Fibroblast of mammary gland (primary cell): ENCODE measurements around the gene CPEB2.

Experiments
- DNase-seq: peaks from one replicate; pipeline ENCODE4 v3.0.0-alpha.2; 2010; ENCODE audit warnings: low read depth
- H3K4me3 ChIP-seq: 2 replicates; pipeline ENCODE4 v1.5.1; 2011; ENCODE audit warnings: low read depth, mild to moderate bottlenecking, low read length, moderate library complexity; ENCODE audit not compliant: control insufficient read depth
- TF ChIP-seq, protein P1 (sequence below): conservative IDR thresholded peaks from 2 replicates; pipeline ENCODE4 v1.5.1; 2011; ENCODE audit warnings: low read depth, low read length, inconsistent platforms; ENCODE audit not compliant: control insufficient read depth, insufficient read depth

The CPEB2 gene

DNA sequence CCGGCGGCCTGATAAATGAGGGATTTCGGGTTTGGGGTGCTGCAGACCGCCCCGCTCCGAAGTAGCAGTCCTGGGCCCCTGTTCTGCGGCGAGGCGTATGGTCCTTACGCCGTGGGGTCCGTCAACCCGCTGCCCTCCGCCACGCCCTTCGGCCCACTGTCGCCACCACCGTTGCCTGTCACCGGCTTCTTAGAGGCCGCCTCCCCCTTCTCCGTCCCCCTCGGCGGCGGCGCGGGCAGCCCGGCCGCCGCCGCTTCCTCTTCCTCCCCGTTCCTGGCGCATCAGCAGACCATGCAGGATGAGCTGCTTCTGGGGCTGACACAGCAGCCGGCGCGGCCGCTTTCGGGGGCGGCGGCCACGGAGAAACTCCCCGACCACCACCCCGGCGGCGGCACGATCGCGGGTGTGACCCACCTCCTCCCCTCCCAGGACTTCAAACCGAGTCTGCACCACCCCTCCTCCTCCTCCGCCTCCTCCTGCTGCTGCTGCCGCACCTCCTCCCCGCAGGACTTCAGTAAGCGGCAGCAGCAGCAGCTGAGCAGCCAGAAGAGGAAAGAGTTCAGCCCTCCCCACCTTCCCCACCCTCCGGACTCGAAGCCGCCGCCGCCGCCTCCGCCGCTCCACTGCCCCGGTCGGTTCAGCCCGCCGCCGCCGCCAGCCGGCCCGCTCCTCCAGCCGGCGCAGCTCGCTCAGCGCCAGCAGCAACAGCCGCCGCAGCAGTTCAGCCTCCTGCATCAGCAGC, 549 bp downstream of the CPEB2 start:
- TF ChIP-seq, protein P1, sequence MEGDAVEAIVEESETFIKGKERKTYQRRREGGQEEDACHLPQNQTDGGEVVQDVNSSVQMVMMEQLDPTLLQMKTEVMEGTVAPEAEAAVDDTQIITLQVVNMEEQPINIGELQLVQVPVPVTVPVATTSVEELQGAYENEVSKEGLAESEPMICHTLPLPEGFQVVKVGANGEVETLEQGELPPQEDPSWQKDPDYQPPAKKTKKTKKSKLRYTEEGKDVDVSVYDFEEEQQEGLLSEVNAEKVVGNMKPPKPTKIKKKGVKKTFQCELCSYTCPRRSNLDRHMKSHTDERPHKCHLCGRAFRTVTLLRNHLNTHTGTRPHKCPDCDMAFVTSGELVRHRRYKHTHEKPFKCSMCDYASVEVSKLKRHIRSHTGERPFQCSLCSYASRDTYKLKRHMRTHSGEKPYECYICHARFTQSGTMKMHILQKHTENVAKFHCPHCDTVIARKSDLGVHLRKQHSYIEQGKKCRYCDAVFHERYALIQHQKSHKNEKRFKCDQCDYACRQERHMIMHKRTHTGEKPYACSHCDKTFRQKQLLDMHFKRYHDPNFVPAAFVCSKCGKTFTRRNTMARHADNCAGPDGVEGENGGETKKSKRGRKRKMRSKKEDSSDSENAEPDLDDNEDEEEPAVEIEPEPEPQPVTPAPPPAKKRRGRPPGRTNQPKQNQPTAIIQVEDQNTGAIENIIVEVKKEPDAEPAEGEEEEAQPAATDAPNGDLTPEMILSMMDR = no peak
- DNase-seq = peak; percentile 85
- peak overlapping the region; percentile 77 for H3K4me3 ChIP-seq

DNA sequence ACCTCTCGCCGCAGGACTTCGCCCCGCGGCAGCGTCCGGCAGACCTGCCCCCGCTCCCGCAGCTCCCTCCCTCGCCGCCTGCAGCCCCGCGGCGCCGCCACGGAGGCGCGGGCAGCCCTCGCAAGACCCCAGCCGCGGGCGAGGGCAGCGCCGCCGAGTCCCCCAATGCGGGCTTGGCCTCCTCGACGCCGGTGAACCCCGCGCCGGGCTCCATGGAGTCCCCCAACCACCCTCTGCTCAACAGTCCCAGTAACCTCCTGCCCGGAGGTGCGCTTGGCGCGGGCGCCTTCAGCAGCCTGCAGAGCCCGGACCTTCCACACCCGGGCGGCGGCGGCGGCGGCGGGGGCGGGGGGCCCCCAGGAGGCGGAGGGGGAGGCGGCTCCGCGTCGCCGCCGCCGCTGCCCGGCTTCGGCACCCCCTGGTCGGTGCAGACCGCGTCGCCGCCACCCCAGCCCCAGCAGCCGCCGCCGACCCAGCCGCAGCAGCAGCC, 1.2 kb downstream of the CPEB2 start:
- no peak for DNase-seq
- TF ChIP-seq, protein P1 = no peak
- peak overlapping the region; percentile 89 for H3K4me3 ChIP-seq

DNA sequence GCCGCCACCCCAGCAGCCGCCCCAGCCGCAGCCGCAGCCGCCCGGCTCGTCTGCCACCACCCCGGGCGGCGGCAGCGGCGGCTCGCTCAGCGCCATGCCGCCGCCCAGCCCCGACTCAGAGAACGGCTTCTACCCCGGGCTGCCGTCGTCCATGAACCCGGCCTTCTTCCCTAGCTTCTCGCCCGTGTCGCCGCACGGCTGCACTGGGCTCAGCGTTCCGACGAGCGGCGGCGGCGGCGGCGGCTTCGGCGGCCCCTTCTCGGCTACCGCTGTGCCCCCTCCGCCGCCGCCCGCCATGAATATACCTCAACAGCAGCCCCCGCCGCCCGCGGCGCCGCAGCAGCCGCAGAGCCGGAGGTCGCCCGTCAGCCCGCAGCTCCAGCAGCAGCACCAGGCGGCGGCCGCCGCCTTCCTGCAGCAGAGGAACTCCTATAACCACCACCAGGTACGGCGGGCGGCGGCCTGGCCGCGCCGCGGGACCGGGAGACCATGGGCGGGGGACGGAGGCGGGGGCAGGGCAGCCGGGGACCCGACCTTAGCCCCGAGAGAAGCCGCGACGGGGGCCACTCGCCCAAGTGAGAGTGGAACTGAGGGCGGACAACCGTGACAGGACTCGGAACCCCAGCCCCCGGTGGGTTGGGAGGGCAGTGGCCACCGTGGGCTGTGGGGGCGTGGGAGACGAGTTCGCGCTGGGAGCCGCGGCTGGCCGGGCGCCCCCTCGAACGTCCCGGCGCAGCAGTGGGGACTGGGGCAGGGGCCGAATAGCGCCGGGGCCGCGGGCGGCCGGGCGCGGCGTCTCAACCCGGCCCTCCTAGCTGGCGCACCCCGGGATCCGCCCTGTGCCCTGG, 1.8 kb downstream of the CPEB2 start:
- peak overlapping the region; percentile 89 for H3K4me3 ChIP-seq
- no peak for DNase-seq
- TF ChIP-seq, protein P1 = no peak

DNA sequence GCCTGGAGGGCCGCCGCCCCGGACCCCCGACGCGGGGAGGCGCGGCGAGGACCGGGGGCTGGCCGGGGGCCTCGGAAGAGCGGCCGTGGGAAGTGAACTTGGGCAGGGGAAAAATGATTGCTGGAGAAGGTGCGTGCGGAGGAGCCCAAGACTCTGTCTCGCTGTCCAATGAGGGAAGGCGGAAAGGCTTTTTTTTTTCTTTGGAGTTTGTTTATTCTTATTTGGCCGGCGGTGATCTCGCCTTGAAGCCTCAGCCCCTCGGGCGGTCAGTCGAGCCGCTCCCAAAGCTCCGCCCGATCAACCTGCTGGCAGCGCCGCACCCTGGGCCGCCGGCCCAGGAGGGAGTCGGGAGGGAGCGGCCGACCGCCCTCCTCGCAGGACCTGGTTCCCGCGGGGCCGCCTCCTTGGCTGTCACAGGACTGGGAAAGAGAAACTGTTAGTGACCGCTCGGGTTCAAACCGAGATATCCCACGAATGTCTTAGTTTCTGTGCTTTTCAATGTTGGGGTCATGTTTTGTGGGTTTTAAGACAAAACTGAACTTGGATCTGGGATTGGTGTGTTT, 2.5 kb downstream of the CPEB2 start:
- H3K4me3 ChIP-seq = peak overlapping the region; percentile 89
- peak; percentile 54 for DNase-seq
- TF ChIP-seq, protein P1 = no peak

DNA sequence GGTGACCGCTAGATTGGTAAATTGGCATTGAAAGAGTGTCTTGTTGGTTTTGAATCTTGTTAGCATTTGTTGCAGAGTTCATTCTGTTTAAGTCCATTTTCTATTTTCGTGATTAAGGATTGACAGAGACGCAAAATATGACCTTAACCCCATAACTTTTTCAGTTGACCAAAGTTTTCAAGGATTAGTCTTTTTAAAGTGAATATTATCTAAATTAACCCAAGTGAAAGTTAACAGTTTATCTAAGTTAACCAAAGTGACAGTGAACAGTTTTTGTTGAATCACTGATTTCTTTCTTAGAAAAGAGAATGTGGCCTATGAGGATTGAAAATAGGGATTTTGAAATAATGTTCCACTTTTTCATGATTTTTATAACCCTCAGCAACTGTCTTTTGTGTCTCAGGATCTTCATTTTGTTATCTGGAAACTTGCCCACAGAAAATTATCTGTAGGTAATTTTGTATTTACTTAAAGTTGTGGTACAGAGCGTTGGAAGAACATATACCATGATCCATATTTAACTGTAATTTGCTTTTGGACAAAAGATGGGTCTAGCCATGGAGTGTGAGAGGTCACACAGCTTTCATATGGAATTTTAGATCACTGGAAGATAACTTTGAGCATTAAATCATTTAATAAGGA, 3.3 kb downstream of the CPEB2 start:
- TF ChIP-seq, protein P1 = no peak
- DNase-seq = no peak
- peak overlapping the region; percentile 89 for H3K4me3 ChIP-seq

DNA sequence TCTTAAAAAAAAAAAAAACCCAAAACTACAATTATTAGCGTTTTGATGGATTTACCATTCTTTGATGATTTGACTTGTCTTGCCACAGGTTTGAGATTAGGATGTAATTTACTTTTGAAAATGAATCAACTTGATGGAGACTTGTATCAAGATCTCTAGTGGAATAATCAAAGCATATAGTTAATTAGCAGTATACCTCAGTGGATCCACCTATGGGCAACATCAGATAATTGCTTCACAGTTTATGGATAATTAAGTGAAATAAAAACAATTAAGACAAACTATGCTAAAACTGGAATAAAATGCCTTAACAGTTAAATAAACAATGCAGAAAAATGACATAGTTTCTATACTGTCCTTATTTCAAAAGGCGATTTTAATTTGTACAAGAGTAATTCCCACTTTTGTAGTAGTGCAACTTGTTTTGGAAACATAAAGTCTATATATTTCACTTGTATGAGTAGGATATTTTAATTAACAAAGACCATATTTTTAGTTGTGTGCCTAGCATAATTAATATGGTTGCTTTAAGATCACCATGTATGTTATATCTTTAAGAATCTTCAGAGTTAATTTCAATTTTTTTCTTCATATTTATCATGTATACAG, 4.2 kb downstream of the CPEB2 start:
- TF ChIP-seq, protein P1 = peak; percentile 48
- DNase-seq = peak; percentile 41
- peak overlapping the region; percentile 89 for H3K4me3 ChIP-seq
